ENCODE results near the gene CAMK2B.

DNA sequence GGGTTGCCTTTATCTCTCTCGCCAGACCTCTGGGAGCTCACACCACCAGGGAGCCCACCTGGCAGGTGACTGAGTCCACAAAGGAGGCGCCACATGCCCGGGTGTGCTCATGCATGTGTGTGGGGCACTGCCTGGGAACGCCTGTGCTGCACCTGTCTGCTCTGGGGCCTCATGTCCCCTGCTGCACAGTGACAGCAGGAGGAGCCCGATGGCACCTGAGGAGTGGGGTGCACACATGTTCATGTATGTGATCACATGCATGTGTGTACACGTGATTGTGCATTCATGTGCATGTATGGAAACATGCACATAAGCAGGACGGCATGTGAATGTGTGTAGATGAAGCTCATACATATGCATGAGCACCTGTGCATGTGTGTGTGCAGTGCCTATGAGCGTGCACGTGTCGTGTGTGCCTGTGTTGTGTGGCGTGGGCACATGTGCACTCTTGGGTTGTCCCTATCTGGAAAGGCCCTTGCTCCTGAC lies 102.6 kb downstream of the CAMK2B start:
- TF ChIP-seq, protein P1, sequence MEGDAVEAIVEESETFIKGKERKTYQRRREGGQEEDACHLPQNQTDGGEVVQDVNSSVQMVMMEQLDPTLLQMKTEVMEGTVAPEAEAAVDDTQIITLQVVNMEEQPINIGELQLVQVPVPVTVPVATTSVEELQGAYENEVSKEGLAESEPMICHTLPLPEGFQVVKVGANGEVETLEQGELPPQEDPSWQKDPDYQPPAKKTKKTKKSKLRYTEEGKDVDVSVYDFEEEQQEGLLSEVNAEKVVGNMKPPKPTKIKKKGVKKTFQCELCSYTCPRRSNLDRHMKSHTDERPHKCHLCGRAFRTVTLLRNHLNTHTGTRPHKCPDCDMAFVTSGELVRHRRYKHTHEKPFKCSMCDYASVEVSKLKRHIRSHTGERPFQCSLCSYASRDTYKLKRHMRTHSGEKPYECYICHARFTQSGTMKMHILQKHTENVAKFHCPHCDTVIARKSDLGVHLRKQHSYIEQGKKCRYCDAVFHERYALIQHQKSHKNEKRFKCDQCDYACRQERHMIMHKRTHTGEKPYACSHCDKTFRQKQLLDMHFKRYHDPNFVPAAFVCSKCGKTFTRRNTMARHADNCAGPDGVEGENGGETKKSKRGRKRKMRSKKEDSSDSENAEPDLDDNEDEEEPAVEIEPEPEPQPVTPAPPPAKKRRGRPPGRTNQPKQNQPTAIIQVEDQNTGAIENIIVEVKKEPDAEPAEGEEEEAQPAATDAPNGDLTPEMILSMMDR (IDR thresholded peaks at IDR 0.05): no peak
- no peak for TF ChIP-seq EP300 (IDR thresholded peaks at IDR 0.05)
